HepG2 (cell line): ENCODE results near the gene HHIPL1. TPM values are rescaled to one million over a fixed set of nuclear protein-coding genes. Genes with fewer than 3 reads are reported as not detected.

Experiments
- ATAC-seq: fragments of 200-7000 bp; cut with Tn5 transposase; 3 replicates; pipeline ENCODE4 v1.9.1; 2020; ENCODE audit warnings: mild to moderate bottlenecking, moderate library complexity
- BruUV-seq: library from RNA; stranded (reverse); fragments of 400-500 nt; replicated peaks from 2 replicates; lab custom pipeline; 2021; lab: Mats Ljungman, UMichigan
- CTCF ChIA-PET: fragments of 300-600 bp; formaldehyde crosslinking; extraction: SDS; loops from one replicate; lab custom pipeline; 2021; ENCODE audit warnings: low total read pairs, inconsistent platforms, low intra/inter-chr PET ratio; lab: Yijun Ruan, JAX
- POLR2A ChIA-PET: fragments of 350-600 bp; sonication (Branson Sonifier 250); formaldehyde crosslinking; loops from one replicate; lab custom pipeline; 2020; ENCODE audit warnings: antibody characterized with exemption, inconsistent platforms; lab: Yijun Ruan, JAX
- DNase-seq: peaks from one replicate; pipeline ENCODE4 v3.0.0-alpha.2; 2015; ENCODE audit warnings: low spot score
- FAIRE-seq: peaks from 3 replicates; lab custom pipeline; 2011; peaks lifted over from hg19 to GRCh38; lab: Jason Lieb, UNC
- H2AFZ ChIP-seq: one replicate; pipeline ENCODE4 v1.6.1; 2011; ENCODE audit warnings: low read length, inconsistent platforms
- H3K27ac ChIP-seq: fragments of 300-600 bp; 3 replicates; pipeline ENCODE4 v1.8.0; 2011; ENCODE audit warnings: mixed run types, mild to moderate bottlenecking, mixed read lengths, low read length, inconsistent platforms; ENCODE audit not compliant: insufficient read depth; ENCODE audit errors: extremely low read length
- H3K27me3 ChIP-seq, 2 experiments: fragments of 200-600 bp in 1 of 2; 2 replicates in 1 of 2; 3 replicates in 1 of 2; pipeline versions ENCODE4 v1.6.0 to v1.8.0; 2011; ENCODE audit warnings: low read length in 2 of 2, mild to moderate bottlenecking in 2 of 2, moderate library complexity in 2 of 2, inconsistent platforms in 1 of 2; ENCODE audit not compliant: insufficient read depth in 2 of 2, control insufficient read depth in 1 of 2
- H3K36me3 ChIP-seq, 2 experiments: fragments of 200-600 bp in 1 of 2; replicated peaks in 1 of 2; 2 replicates in 1 of 2; 3 replicates in 1 of 2; pipeline versions ENCODE4 v1.5.1 to v1.8.0; 2011; ENCODE audit warnings: low read length in 2 of 2, inconsistent platforms in 1 of 2; ENCODE audit not compliant: insufficient read depth in 2 of 2, control insufficient read depth in 1 of 2
- H3K4me1 ChIP-seq: 2 replicates; pipeline ENCODE4 v1.5.1; 2012; ENCODE audit warnings: low read length, inconsistent platforms; ENCODE audit not compliant: insufficient read depth
- H3K4me2 ChIP-seq: 2 replicates; pipeline ENCODE4 v1.6.0; 2011; ENCODE audit warnings: low read depth, low read length, inconsistent platforms
- H3K4me3 ChIP-seq, 3 experiments: fragments of 200-600 bp in 1 of 3; sonication (generic), shearing (Covaris generic) in 1 of 3; replicated peaks in 1 of 3; 2 replicates each; pipeline ENCODE4 v1.5.1; 2011 to 2016; ENCODE audit warnings: low read length in 3 of 3, inconsistent platforms in 2 of 3, low read depth in 2 of 3, mild to moderate bottlenecking in 2 of 3, control low read depth in 1 of 3, mixed read lengths in 1 of 3; ENCODE audit not compliant: insufficient read depth in 1 of 3
- H3K79me2 ChIP-seq: one replicate; pipeline ENCODE4 v1.6.1; 2011; ENCODE audit warnings: low read length, inconsistent platforms; ENCODE audit not compliant: insufficient read depth
- H3K9ac ChIP-seq: 2 replicates; pipeline ENCODE4 v1.6.0; 2011; ENCODE audit warnings: mild to moderate bottlenecking, low read depth, low read length, inconsistent platforms; ENCODE audit not compliant: insufficient read depth
- H3K9me3 ChIP-seq: 2 replicates; pipeline ENCODE4 v1.5.1; 2012; ENCODE audit warnings: mild to moderate bottlenecking, low read length
- H4K20me1 ChIP-seq: 2 replicates; pipeline ENCODE4 v1.6.0; 2011; ENCODE audit warnings: inconsistent platforms, mild to moderate bottlenecking, low read length, moderate library complexity; ENCODE audit not compliant: insufficient read depth
- CCDC6 ChIP-seq: sonication (generic); formaldehyde crosslinking; IDR thresholded peaks from 2 replicates; pipeline ENCODE4 v1.8.1; 2022; ENCODE audit warnings: mild to moderate bottlenecking, missing genetic modification reagents, moderate library complexity
- CREB1 ChIP-seq, 2 experiments: fragments of 450-650 bp in 1 of 2; IDR thresholded peaks; 2 replicates each; pipeline ENCODE4 v1.6.1; 2016 to 2017; ENCODE audit warnings: control low read depth in 1 of 2, mild to moderate bottlenecking in 1 of 2, missing compliant biosample characterization in 1 of 2, missing genetic modification characterization in 1 of 2
- FOXP1 ChIP-seq, 2 experiments: fragments of 450-650 bp in 1 of 2; IDR thresholded peaks; 2 replicates each; pipeline ENCODE4 v1.6.1; 2017 to 2018; ENCODE audit warnings: antibody characterized with exemption in 1 of 2
- MBD4 ChIP-seq: IDR thresholded peaks from 2 replicates; pipeline ENCODE4 v1.6.1; 2012; ENCODE audit warnings: low read length, inconsistent platforms, borderline replicate concordance
- MXD4 ChIP-seq: IDR thresholded peaks from 2 replicates; pipeline ENCODE4 v1.6.1; 2016; ENCODE audit warnings: mild to moderate bottlenecking, missing biosample characterization, missing genetic modification reagents
- MZF1 ChIP-seq: sonication (generic); formaldehyde crosslinking; IDR thresholded peaks from 2 replicates; pipeline ENCODE4 v1.8.1; 2023; ENCODE audit warnings: mild to moderate bottlenecking, missing genetic modification reagents, borderline replicate concordance
- POLR2AphosphoS2 ChIP-seq: IDR thresholded peaks from 2 replicates; pipeline ENCODE4 v1.6.1; 2011; ENCODE audit warnings: low read depth, low read length, improper control_type of control experiment
- RFX5 ChIP-seq: IDR thresholded peaks from 2 replicates; pipeline ENCODE4 v1.6.1; 2011; ENCODE audit warnings: low read depth, low read length, improper control_type of control experiment
- ZFX ChIP-seq: sonication (generic); formaldehyde crosslinking; IDR thresholded peaks from 2 replicates; pipeline ENCODE4 v1.4.0; 2020; ENCODE audit warnings: mild to moderate bottlenecking, low read depth, missing genetic modification reagents, moderate library complexity
- ZNF121 ChIP-seq: sonication (generic); formaldehyde crosslinking; IDR thresholded peaks from 2 replicates; pipeline ENCODE4 v1.5.0; 2020; ENCODE audit warnings: mild to moderate bottlenecking, missing genetic modification reagents
- ZNF24 ChIP-seq: fragments of 450-650 bp; IDR thresholded peaks from 2 replicates; pipeline ENCODE4 v1.6.1; 2017; ENCODE audit warnings: antibody characterized with exemption, mild to moderate bottlenecking
- ZNF589 ChIP-seq: sonication (generic); formaldehyde crosslinking; conservative IDR thresholded peaks from 2 replicates; pipeline ENCODE4 v1.8.0; 2022; ENCODE audit warnings: mild to moderate bottlenecking, moderate library complexity, missing genetic modification reagents
- ZNF605 ChIP-seq: sonication (generic); formaldehyde crosslinking; IDR thresholded peaks from 2 replicates; pipeline ENCODE4 v1.8.0; 2022; ENCODE audit warnings: mild to moderate bottlenecking, missing genetic modification reagents
- WGBS: methylation state at CpG from one replicate; pipeline ENCODE4 v1.1.6; 2017; ENCODE audit warnings: low lambda C conversion rate; 5-methylcytosine and 5-hydroxymethylcytosine counted together
- in situ Hi-C: cut with HindIII; loops from 2 replicates; pipeline ENCODE4 v1.10.0; 2017; ENCODE audit warnings: low pct_unique_long_range_greater_than_20kb; ENCODE audit not compliant: extremely low pct_ligation_motif_present
- intact Hi-C: fragments of 100-400 bp; cut with micrococcal nuclease; formaldehyde crosslinking; loops from one replicate; pipeline ENCODE4 v1.10.0; 2022; ENCODE audit not compliant: unreplicated experiment
- polyA plus RNA-seq, 8 experiments: library from polyadenylated mRNA; depleted of rRNA in 3 of 8; stranded (reverse) in 7 of 8; unstranded in 1 of 8; fragments of >200 nt; fragmentation: Illumina TruSeq in 4 of 8; extraction: Trizol in 4 of 8; gene quantifications; 2 replicates each; pipeline versions ENCODE4 v1.2.1 to v1.2.3, GENCODE V29; 2011 to 2016; ENCODE audit warnings: low read depth in 4 of 8, missing spikeins in 1 of 8, mixed read lengths in 1 of 8; ENCODE audit not compliant: insufficient read depth in 1 of 8
- total RNA-seq, 5 experiments: library from RNA; depleted of rRNA; stranded (reverse); fragments of >200 nt; fragmentation: Illumina TruSeq; extraction: Trizol; gene quantifications; 2 replicates each; pipeline ENCODE4 v1.2.3, GENCODE V29; 2016; ENCODE audit warnings: low read depth in 1 of 5
- TF ChIP-seq, protein P1 (sequence below): sonication (generic); formaldehyde crosslinking; IDR thresholded peaks from 2 replicates; pipeline ENCODE4 v1.4.0; 2020; ENCODE audit warnings: missing genetic modification reagents, borderline replicate concordance
- TF ChIP-seq, protein P2 (sequence below): sonication (generic); formaldehyde crosslinking; IDR thresholded peaks from 2 replicates; pipeline ENCODE4 v1.4.0; 2020; ENCODE audit warnings: missing genetic modification reagents
- TF ChIP-seq, protein P3 (sequence below): sonication (generic); formaldehyde crosslinking; IDR thresholded peaks from 2 replicates; pipeline ENCODE4 v1.4.0; 2020; ENCODE audit warnings: mild to moderate bottlenecking, missing genetic modification reagents
- TF ChIP-seq, protein P4 (sequence below): IDR thresholded peaks from 2 replicates; pipeline ENCODE4 v1.6.1; 2016; ENCODE audit warnings: mild to moderate bottlenecking

Gene HHIPL1
- total and polyA plus RNA-seq, 2 of the 13 experiments (the other 11 are each of a cell fraction or from before 2014, with no cell fraction given), result not detected

DNA sequence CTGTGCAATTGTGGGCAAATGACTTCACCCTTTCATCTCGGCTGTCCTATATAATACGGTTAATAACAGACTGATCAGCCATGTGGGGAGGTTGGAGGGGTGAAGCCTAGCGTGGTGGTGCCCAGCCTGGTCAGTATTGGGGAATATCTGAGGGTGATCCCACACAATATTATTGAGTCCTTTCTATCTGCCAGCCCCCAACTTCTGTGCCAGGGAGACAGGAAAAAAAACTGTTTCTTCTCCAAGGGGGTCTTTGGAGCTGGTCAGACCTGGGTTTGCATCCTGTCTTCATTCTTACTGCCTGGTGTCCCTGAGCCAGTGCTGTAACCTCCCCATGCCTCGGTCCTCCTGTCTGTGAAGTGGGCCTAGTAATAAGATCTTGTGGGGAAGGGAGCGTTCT, 45.7 kb downstream of the HHIPL1 start:
- H3K4me1 ChIP-seq, result no peaks in the 10 kb centered on the region
- TF ChIP-seq RFX5 (no peak), ZFX (no peak), ZNF605 (CRISPR knock-in tag) (no peak), ZNF24 (no peak), CCDC6 (CRISPR knock-in tag) (no peak), MBD4 (no peak), ZNF121 (CRISPR knock-in tag) (no peak), FOXP1 (IDR thresholded peaks at IDR 0.05) (no peak), FOXP1 (CRISPR knock-in tag; IDR thresholded peaks at IDR 0.05) (no peak), ZNF589 (CRISPR knock-in tag) (no peak), CREB1 (IDR thresholded peaks at IDR 0.05) (no peak), CREB1 (CRISPR knock-in tag; IDR thresholded peaks at IDR 0.05) (no peak), MXD4 (CRISPR knock-in tag) (no peak), POLR2AphosphoS2 (no peak), MZF1 (CRISPR knock-in tag) (no peak)
- TF ChIP-seq, protein P1, sequence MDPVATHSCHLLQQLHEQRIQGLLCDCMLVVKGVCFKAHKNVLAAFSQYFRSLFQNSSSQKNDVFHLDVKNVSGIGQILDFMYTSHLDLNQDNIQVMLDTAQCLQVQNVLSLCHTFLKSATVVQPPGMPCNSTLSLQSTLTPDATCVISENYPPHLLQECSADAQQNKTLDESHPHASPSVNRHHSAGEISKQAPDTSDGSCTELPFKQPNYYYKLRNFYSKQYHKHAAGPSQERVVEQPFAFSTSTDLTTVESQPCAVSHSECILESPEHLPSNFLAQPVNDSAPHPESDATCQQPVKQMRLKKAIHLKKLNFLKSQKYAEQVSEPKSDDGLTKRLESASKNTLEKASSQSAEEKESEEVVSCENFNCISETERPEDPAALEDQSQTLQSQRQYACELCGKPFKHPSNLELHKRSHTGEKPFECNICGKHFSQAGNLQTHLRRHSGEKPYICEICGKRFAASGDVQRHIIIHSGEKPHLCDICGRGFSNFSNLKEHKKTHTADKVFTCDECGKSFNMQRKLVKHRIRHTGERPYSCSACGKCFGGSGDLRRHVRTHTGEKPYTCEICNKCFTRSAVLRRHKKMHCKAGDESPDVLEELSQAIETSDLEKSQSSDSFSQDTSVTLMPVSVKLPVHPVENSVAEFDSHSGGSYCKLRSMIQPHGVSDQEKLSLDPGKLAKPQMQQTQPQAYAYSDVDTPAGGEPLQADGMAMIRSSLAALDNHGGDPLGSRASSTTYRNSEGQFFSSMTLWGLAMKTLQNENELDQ (CRISPR knock-in tag), result no peak
- TF ChIP-seq, protein P2, sequence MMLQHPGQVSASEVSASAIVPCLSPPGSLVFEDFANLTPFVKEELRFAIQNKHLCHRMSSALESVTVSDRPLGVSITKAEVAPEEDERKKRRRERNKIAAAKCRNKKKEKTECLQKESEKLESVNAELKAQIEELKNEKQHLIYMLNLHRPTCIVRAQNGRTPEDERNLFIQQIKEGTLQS (CRISPR knock-in tag), result no peak
- TF ChIP-seq, protein P3, sequence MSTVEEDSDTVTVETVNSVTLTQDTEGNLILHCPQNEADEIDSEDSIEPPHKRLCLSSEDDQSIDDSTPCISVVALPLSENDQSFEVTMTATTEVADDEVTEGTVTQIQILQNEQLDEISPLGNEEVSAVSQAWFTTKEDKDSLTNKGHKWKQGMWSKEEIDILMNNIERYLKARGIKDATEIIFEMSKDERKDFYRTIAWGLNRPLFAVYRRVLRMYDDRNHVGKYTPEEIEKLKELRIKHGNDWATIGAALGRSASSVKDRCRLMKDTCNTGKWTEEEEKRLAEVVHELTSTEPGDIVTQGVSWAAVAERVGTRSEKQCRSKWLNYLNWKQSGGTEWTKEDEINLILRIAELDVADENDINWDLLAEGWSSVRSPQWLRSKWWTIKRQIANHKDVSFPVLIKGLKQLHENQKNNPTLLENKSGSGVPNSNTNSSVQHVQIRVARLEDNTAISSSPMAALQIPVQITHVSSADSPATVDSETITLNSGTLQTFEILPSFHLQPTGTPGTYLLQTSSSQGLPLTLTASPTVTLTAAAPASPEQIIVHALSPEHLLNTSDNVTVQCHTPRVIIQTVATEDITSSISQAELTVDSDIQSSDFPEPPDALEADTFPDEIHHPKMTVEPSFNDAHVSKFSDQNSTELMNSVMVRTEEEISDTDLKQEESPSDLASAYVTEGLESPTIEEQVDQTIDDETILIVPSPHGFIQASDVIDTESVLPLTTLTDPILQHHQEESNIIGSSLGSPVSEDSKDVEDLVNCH (CRISPR knock-in tag), result no peak
- TF ChIP-seq, protein P4, sequence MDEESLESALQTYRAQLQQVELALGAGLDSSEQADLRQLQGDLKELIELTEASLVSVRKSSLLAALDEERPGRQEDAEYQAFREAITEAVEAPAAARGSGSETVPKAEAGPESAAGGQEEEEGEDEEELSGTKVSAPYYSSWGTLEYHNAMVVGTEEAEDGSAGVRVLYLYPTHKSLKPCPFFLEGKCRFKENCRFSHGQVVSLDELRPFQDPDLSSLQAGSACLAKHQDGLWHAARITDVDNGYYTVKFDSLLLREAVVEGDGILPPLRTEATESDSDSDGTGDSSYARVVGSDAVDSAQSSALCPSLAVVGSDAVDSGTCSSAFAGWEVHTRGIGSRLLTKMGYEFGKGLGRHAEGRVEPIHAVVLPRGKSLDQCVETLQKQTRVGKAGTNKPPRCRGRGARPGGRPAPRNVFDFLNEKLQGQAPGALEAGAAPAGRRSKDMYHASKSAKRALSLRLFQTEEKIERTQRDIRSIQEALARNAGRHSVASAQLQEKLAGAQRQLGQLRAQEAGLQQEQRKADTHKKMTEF (CRISPR knock-in tag), result no peak
- intact Hi-C loops, result no loop called here
- H3K27me3 ChIP-seq, result peaks cover 0 to 9% of the 10 kb centered on the region in 2 experiments; a peak in 1 of 5 replicates
- H3K4me3 ChIP-seq, result no peak overlapping the region
- H3K79me2 ChIP-seq, result no peaks in the 10 kb centered on the region
- in situ Hi-C loops, result no loop called here
- H2AFZ ChIP-seq, result no peak overlapping the region
- no peaks in the 10 kb centered on the region for H4K20me1 ChIP-seq
- ATAC-seq (no peak), DNase-seq (no peak), FAIRE-seq (no peak)
- no peaks in the 10 kb centered on the region for H3K36me3 ChIP-seq
- H3K9ac ChIP-seq, result no peak overlapping the region
- WGBS, result 28% methylated on average over 5 of the region's 5 CpGs
- H3K9me3 ChIP-seq, result no peaks in the 10 kb centered on the region
- H3K4me2 ChIP-seq, result no peak overlapping the region
- no peak overlapping the region for H3K27ac ChIP-seq
- no TSS peak for BruUV-seq
- ChIA-PET CTCF (no interaction called here), POLR2A (no interaction called here)
